Hepatocyte (in vitro differentiated cells): ENCODE measurements around the gene SH3GL2.

Experiments used
- EZH2 ChIP-seq: fragments of 200-600 bp; sonication (generic); IDR thresholded peaks from 2 replicates; pipeline ENCODE4 v1.6.1; 2016; ENCODE audit warnings: antibody characterized with exemption, mild to moderate bottlenecking, borderline replicate concordance
- EZH2phosphoT487 ChIP-seq: fragments of 200-600 bp; sonication (generic); IDR thresholded peaks from one replicate; pipeline ENCODE4 v1.6.1; 2018; ENCODE audit warnings: antibody characterized with exemption, mild to moderate bottlenecking, low read depth, moderate library complexity; ENCODE audit not compliant: unreplicated experiment, severe bottlenecking

GRCh38 chr9:17760250-17760649, 181.4 kb downstream of the SH3GL2 start:
- TF ChIP-seq EZH2phosphoT487 (no peak), EZH2 (no peak)
